HG02840 (cell line): ENCODE data around the gene MED26.

Experiments used
- ATAC-seq: cut with Tn5 transposase; IDR thresholded peaks from one replicate; pipeline ENCODE4 v1.9.1; 2021; ENCODE audit warnings: mild to moderate bottlenecking, moderate library complexity, moderate number of reproducible peaks; ENCODE audit not compliant: unreplicated experiment, low FRiP score

Gene MED26

GRCh38 chr19:16591803-16592556 is 36.0 kb downstream of the MED26 start:
- ATAC-seq: no peak

GRCh38 chr19:16590876-16591802 is 36.9 kb downstream of the MED26 start:
- no peak for ATAC-seq

GRCh38 chr19:16589917-16590316 is 38.1 kb downstream of the MED26 start:
- no peak for ATAC-seq

GRCh38 chr19:16588824-16589577 is 39.0 kb downstream of the MED26 start:
- no peak for ATAC-seq

GRCh38 chr19:16587833-16588823 is 39.9 kb downstream of the MED26 start:
- peak; percentile 27 for ATAC-seq

- ATAC-seq: no peak
Observed at GRCh38 chr19:16586991-16587832, 40.8 kb downstream of the MED26 start.

- ATAC-seq: no peak
Observed at GRCh38 chr19:16586477-16586871, 41.5 kb downstream of the MED26 start.

GRCh38 chr19:16585808-16586476 is 42.1 kb downstream of the MED26 start:
- ATAC-seq: no peak

- no peak for ATAC-seq
Observed at GRCh38 chr19:16585094-16585801, 42.8 kb downstream of the MED26 start.

GRCh38 chr19:16584248-16585093 is 43.5 kb downstream of the MED26 start:
- peak; percentile 51 for ATAC-seq

- ATAC-seq: no peak
Observed at GRCh38 chr19:16582486-16583261, 45.3 kb downstream of the MED26 start.

- no peak for ATAC-seq
Observed at GRCh38 chr19:16581971-16582343, 46.0 kb downstream of the MED26 start.

GRCh38 chr19:16581145-16581970 is 46.6 kb downstream of the MED26 start:
- no peak for ATAC-seq

GRCh38 chr19:16579381-16579780 is 48.6 kb downstream of the MED26 start:
- no peak for ATAC-seq

GRCh38 chr19:16577531-16577985 is 50.4 kb downstream of the MED26 start:
- no peak for ATAC-seq
